WTC11 (cell line): Measurements from ENCODE around the gene CEP250. TPM values are rescaled to one million over a fixed set of nuclear protein-coding genes. Genes with fewer than 3 reads are reported as not detected.
"Not testable (repeated sequence)": the region's sequence is repeated elsewhere in the genome, so short reads cannot be mapped to it uniquely, and the experiment has no call there.

ENCODE experiments used
- ATAC-seq: fragments of 200-7000 bp; cut with Tn5 transposase; 2 replicates; pipeline ENCODE4 v1.10.0; 2021; ENCODE audit warnings: mild to moderate bottlenecking, moderate library complexity
- CTCF ChIA-PET: fragments of 300-600 bp; sonication (Branson Sonifier 250); formaldehyde crosslinking; loops from one replicate; lab custom pipeline; 2021; ENCODE audit warnings: antibody characterized with exemption; lab: Charles Lee
- POLR2A ChIA-PET: fragments of 350-600 bp; sonication (Branson Sonifier 250); formaldehyde crosslinking; loops from one replicate; lab custom pipeline; 2021; ENCODE audit warnings: antibody characterized with exemption; lab: Charles Lee
- DNase-seq: peaks from one replicate; pipeline ENCODE4 v3.0.0; 2021; ENCODE audit warnings: low spot score
- H3K27ac Mint-ChIP-seq: 2 replicates; pipeline ENCODE4 v1.8.0; 2021; ENCODE audit warnings: mixed read lengths
- H3K27me3 Mint-ChIP-seq: 2 replicates; pipeline ENCODE4 v1.8.0; 2021; ENCODE audit warnings: low read depth, mild to moderate bottlenecking, moderate library complexity, mixed read lengths
- H3K36me3 Mint-ChIP-seq: 2 replicates; pipeline ENCODE4 v1.8.0; 2021; ENCODE audit warnings: mixed read lengths
- H3K4me1 Mint-ChIP-seq: 2 replicates; pipeline ENCODE4 v1.8.0; 2022; ENCODE audit warnings: mixed read lengths
- H3K4me3 Mint-ChIP-seq: 2 replicates; pipeline ENCODE4 v1.8.0; 2021; ENCODE audit warnings: mild to moderate bottlenecking, moderate library complexity, mixed read lengths
- H3K9me3 Mint-ChIP-seq: 2 replicates; pipeline ENCODE4 v1.8.0; 2021; ENCODE audit warnings: mixed read lengths
- CDX4 ChIP-seq: fragments of 250-450 bp; sonication (Bioruptor Pico); IDR thresholded peaks from 2 replicates; pipeline ENCODE4 v1.9.0; 2021; ENCODE audit warnings: moderate library complexity, mild to moderate bottlenecking, inconsistent platforms, borderline replicate concordance
- ETV6 ChIP-seq: sonication (generic); formaldehyde crosslinking; IDR thresholded peaks from 2 replicates; pipeline ENCODE4 v1.8.1; 2022; ENCODE audit warnings: mild to moderate bottlenecking, missing genetic modification reagents
- FOXP4 ChIP-seq: sonication (generic); formaldehyde crosslinking; IDR thresholded peaks from 2 replicates; pipeline ENCODE4 v1.8.0; 2022; ENCODE audit warnings: mild to moderate bottlenecking, missing genetic modification reagents
- GABPB1 ChIP-seq: sonication (generic); formaldehyde crosslinking; IDR thresholded peaks from 2 replicates; pipeline ENCODE4 v1.8.1; 2023; ENCODE audit warnings: mild to moderate bottlenecking, missing genetic modification reagents
- HMGXB4 ChIP-seq: sonication (generic); formaldehyde crosslinking; IDR thresholded peaks from 2 replicates; pipeline ENCODE4 v1.8.1; 2023; ENCODE audit warnings: mild to moderate bottlenecking, moderate library complexity, missing genetic modification reagents
- JAZF1 ChIP-seq: fragments of 250-450 bp; sonication (Bioruptor Pico); IDR thresholded peaks from 2 replicates; pipeline ENCODE4 v1.9.0; 2021; ENCODE audit warnings: moderate library complexity, mild to moderate bottlenecking, inconsistent platforms
- KAT7 ChIP-seq: sonication (generic); formaldehyde crosslinking; IDR thresholded peaks from 2 replicates; pipeline ENCODE4 v1.8.1; 2023; ENCODE audit warnings: missing genetic modification reagents, mild to moderate bottlenecking, borderline replicate concordance
- MXD4 ChIP-seq: fragments of 250-450 bp; sonication (Bioruptor Pico); IDR thresholded peaks from 2 replicates; pipeline ENCODE4 v1.8.0; 2021; ENCODE audit warnings: mild to moderate bottlenecking, moderate library complexity, borderline replicate concordance
- PRRX2 ChIP-seq: fragments of 250-450 bp; sonication (Bioruptor Pico); IDR thresholded peaks from 2 replicates; pipeline ENCODE4 v1.8.0; 2021; ENCODE audit warnings: mild to moderate bottlenecking
- SMAD4 ChIP-seq: sonication (generic); formaldehyde crosslinking; IDR thresholded peaks from 2 replicates; pipeline ENCODE4 v1.8.0; 2022; ENCODE audit warnings: mild to moderate bottlenecking, missing genetic modification reagents
- SOX15 ChIP-seq: fragments of 250-450 bp; sonication (Bioruptor Pico); IDR thresholded peaks from 2 replicates; pipeline ENCODE4 v1.9.0; 2021; ENCODE audit warnings: mild to moderate bottlenecking
- total RNA-seq: library from RNA; stranded (reverse); gene quantifications from 3 replicates; pipeline ENCODE4 v1.2.3, GENCODE V29; 2021
- TF ChIP-seq, protein P1 (sequence below): fragments of 250-450 bp; sonication (Bioruptor Pico); IDR thresholded peaks from 2 replicates; pipeline ENCODE4 v2.1.2; 2022; ENCODE audit warnings: mild to moderate bottlenecking, moderate library complexity
- TF ChIP-seq, protein P2 (sequence below): sonication (generic); formaldehyde crosslinking; IDR thresholded peaks from 2 replicates; pipeline ENCODE4 v1.8.1; 2023; ENCODE audit warnings: mild to moderate bottlenecking, missing genetic modification reagents
- TF ChIP-seq, protein P3 (sequence below): sonication (generic); formaldehyde crosslinking; IDR thresholded peaks from 2 replicates; pipeline ENCODE4 v1.8.1; 2023; ENCODE audit warnings: mild to moderate bottlenecking, missing genetic modification reagents, moderate library complexity
- TF ChIP-seq, protein P4 (sequence below): fragments of 200-600 bp; IDR thresholded peaks from 2 replicates; pipeline ENCODE4 v1.8.0; 2022; ENCODE audit warnings: antibody characterized with exemption
- TF ChIP-seq, protein P5 (sequence below): fragments of 250-450 bp; sonication (Bioruptor Pico); IDR thresholded peaks from 2 replicates; pipeline ENCODE4 v1.9.0; 2021; ENCODE audit warnings: mild to moderate bottlenecking

Gene CEP250
- total RNA-seq, 1 experiment from 2014 or later: 63.1 TPM

GRCh38 chr20:35551503-35551902 lies 96.1 kb downstream of the CEP250 start (continued):
- no peak for TF ChIP-seq KAT7

GRCh38 chr20:35552914-35553313 lies 97.5 kb downstream of the CEP250 start:
- Mint-ChIP-seq H3K9me3 (no peaks in the 10 kb centered on the region), H3K4me3 (no peak overlapping the region), H3K36me3 (peaks cover 36% of the 10 kb centered on the region), H3K27me3 (no peaks in the 10 kb centered on the region), H3K4me1 (no peaks in the 10 kb centered on the region), H3K27ac (no peak overlapping the region)
- ChIA-PET CTCF (interaction anchor here (0.6 kb wide), 1 partner anchor 80 kb away, joined by 3 read pairs; no protein-coding TSS in a partner anchor), POLR2A (interaction anchor here (0.7 kb wide), 1 partner anchor 67 kb away, joined by 3 read pairs; no protein-coding TSS in a partner anchor)
- ATAC-seq (no peak), DNase-seq (no peak)
- TF ChIP-seq CDX4 (CRISPR knock-in tag): no peak
- TF ChIP-seq ETV6 (CRISPR knock-in tag): no peak
- TF ChIP-seq, protein P1, sequence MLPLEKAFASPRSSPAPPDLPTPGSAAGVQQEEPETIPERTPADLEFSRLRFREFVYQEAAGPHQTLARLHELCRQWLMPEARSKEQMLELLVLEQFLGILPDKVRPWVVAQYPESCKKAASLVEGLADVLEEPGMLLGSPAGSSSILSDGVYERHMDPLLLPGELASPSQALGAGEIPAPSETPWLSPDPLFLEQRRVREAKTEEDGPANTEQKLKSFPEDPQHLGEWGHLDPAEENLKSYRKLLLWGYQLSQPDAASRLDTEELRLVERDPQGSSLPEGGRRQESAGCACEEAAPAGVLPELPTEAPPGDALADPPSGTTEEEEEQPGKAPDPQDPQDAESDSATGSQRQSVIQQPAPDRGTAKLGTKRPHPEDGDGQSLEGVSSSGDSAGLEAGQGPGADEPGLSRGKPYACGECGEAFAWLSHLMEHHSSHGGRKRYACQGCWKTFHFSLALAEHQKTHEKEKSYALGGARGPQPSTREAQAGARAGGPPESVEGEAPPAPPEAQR: no peak

DNA sequence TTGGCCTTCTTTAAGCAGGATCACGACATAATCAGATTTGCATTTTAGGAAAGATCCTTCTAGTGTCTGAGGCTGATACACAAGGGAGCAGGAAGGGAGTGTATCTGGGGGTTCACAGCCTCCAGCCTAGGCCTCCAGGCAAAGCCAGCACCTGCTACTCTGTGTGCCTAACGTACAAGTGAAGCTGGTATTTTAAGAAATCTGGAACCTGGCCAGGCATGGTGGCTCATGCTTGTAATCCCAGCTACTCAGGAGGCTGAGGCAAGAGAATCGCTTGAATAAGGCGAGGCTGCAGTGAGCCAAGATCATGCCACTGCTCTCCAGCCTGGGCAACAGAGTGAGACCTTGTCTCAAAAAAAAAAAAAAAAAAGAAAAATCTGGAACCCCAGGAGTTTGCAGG lies 100.1 kb downstream of the CEP250 start:
- ATAC-seq, H3K27ac Mint-ChIP-seq, H3K27me3 Mint-ChIP-seq, H3K9me3 Mint-ChIP-seq, DNase-seq, POLR2A ChIA-PET, H3K4me1 Mint-ChIP-seq, CTCF ChIA-PET, H3K4me3 Mint-ChIP-seq: not testable (repeated sequence)
- H3K36me3 Mint-ChIP-seq: peaks cover 23% of the 10 kb centered on the region

DNA sequence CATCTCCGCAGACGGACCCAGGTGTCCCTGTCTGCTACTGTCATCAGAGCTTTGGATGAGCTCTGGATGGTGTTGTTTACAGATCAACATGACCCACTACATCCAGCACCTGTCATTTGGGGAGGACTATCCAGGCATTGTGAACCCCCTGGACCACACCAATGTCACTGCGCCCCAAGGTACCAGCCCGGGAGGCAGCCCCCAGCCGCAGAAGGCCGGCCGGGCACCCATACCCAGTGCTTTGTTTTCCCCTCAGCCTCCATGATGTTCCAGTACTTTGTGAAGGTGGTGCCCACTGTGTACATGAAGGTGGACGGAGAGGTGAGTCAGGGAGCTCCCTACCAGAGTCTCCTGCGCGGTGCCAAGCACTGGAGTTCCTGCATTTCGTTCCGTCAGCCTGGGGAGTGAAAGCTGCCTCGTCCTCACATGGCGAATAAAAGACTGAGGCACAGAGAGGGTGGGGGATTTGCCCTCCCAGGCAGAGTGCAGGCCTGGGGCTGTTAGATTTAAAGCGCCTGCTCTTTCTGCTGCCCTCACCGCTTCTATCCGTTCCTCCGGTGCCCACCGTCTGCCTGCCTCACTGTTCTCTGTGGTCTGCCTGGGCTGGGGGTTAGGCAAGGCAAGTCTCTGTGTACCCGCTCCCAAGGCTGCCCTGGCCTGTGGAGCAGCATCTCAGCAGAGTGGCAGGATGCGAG lies 100.7 kb downstream of the CEP250 start:
- H3K4me1 Mint-ChIP-seq: peaks cover 6% of the 10 kb centered on the region; the same call in 1 of the 2 replicates

More for the DNA sequence above, 100.7 kb downstream of the CEP250 start:
- Mint-ChIP-seq H3K27me3 (no peaks in the 10 kb centered on the region), H3K36me3 (peaks cover 23% of the 10 kb centered on the region), H3K4me3 (no peak overlapping the region), H3K27ac (no peak overlapping the region), H3K9me3 (no peaks in the 10 kb centered on the region)
- DNase-seq (no peak), ATAC-seq (no peak)
- POLR2A ChIA-PET: no interaction called here
- CTCF ChIA-PET: no interaction called here
- TF ChIP-seq, protein P2, sequence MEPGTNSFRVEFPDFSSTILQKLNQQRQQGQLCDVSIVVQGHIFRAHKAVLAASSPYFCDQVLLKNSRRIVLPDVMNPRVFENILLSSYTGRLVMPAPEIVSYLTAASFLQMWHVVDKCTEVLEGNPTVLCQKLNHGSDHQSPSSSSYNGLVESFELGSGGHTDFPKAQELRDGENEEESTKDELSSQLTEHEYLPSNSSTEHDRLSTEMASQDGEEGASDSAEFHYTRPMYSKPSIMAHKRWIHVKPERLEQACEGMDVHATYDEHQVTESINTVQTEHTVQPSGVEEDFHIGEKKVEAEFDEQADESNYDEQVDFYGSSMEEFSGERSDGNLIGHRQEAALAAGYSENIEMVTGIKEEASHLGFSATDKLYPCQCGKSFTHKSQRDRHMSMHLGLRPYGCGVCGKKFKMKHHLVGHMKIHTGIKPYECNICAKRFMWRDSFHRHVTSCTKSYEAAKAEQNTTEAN (CRISPR knock-in tag): no peak
- TF ChIP-seq PRRX2 (CRISPR knock-in tag) (no peak), SOX15 (no peak), MXD4 (no peak), SMAD4 (no peak), HMGXB4 (CRISPR knock-in tag) (no peak), FOXP4 (CRISPR knock-in tag) (no peak), JAZF1 (CRISPR knock-in tag) (no peak), GABPB1 (no peak)
- TF ChIP-seq, protein P3, sequence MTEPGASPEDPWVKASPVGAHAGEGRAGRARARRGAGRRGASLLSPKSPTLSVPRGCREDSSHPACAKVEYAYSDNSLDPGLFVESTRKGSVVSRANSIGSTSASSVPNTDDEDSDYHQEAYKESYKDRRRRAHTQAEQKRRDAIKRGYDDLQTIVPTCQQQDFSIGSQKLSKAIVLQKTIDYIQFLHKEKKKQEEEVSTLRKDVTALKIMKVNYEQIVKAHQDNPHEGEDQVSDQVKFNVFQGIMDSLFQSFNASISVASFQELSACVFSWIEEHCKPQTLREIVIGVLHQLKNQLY (CRISPR knock-in tag): no peak
- TF ChIP-seq, protein P4, sequence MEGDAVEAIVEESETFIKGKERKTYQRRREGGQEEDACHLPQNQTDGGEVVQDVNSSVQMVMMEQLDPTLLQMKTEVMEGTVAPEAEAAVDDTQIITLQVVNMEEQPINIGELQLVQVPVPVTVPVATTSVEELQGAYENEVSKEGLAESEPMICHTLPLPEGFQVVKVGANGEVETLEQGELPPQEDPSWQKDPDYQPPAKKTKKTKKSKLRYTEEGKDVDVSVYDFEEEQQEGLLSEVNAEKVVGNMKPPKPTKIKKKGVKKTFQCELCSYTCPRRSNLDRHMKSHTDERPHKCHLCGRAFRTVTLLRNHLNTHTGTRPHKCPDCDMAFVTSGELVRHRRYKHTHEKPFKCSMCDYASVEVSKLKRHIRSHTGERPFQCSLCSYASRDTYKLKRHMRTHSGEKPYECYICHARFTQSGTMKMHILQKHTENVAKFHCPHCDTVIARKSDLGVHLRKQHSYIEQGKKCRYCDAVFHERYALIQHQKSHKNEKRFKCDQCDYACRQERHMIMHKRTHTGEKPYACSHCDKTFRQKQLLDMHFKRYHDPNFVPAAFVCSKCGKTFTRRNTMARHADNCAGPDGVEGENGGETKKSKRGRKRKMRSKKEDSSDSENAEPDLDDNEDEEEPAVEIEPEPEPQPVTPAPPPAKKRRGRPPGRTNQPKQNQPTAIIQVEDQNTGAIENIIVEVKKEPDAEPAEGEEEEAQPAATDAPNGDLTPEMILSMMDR: no peak
- TF ChIP-seq, protein P5, sequence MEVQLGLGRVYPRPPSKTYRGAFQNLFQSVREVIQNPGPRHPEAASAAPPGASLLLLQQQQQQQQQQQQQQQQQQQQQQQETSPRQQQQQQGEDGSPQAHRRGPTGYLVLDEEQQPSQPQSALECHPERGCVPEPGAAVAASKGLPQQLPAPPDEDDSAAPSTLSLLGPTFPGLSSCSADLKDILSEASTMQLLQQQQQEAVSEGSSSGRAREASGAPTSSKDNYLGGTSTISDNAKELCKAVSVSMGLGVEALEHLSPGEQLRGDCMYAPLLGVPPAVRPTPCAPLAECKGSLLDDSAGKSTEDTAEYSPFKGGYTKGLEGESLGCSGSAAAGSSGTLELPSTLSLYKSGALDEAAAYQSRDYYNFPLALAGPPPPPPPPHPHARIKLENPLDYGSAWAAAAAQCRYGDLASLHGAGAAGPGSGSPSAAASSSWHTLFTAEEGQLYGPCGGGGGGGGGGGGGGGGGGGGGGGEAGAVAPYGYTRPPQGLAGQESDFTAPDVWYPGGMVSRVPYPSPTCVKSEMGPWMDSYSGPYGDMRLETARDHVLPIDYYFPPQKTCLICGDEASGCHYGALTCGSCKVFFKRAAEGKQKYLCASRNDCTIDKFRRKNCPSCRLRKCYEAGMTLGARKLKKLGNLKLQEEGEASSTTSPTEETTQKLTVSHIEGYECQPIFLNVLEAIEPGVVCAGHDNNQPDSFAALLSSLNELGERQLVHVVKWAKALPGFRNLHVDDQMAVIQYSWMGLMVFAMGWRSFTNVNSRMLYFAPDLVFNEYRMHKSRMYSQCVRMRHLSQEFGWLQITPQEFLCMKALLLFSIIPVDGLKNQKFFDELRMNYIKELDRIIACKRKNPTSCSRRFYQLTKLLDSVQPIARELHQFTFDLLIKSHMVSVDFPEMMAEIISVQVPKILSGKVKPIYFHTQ (CRISPR knock-in tag): no peak
